Measurements from ENCODE around the gene DPYSL5. TPM values are rescaled to one million over a fixed set of nuclear protein-coding genes. Genes with fewer than 3 reads are reported as not detected.

DPYSL5 gene
- polyA plus RNA-seq, 1 donor from 2014 or later, result 111 TPM

DNA sequence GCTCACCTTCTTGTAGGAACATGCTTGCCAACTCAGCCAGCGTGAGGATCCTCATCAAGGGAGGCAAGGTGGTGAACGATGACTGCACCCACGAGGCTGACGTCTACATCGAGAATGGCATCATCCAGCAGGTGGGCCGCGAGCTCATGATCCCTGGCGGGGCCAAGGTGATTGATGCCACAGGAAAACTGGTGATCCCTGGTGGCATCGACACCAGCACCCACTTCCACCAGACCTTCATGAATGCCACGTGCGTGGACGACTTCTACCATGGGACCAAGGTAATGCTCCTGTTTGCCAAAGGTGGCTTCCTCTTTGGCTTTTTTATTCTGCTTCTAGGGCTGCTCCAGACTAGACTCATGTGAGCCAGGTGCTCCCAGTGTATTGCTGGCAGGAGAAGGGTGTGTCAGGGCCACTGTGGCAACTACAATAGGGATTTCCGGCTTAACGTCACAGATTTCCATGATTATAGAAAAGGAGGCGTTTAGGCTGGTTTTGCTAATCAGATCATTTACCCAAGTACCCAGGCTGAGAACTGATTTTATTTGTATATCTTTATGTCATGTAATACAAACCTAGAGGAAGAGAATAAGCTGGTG lies 50.6 kb downstream of the DPYSL5 start:
- Histone ChIP-seq H2AFZ (ENCODE audit: low read depth, low read length) (no peak overlapping the region), H3K27me3 (ENCODE audit: insufficient read depth, low read depth, low read length) (no peaks in the 10 kb centered on the region), H3K4me3 (ENCODE audit: low read length) (no peak overlapping the region), H3K4me2 (ENCODE audit: low read length) (no peak overlapping the region), H3K9me3 (ENCODE audit: low read length) (no peaks in the 10 kb centered on the region), H3K9me2 (ENCODE audit: insufficient read depth, low read length) (no peaks in the 10 kb centered on the region), H3K9ac (ENCODE audit: low read length) (no peak overlapping the region), H3K79me2 (replicated peaks; ENCODE audit: insufficient read depth, low read length) (peaks cover 36% of the 10 kb centered on the region), H3K27ac (ENCODE audit: low read length) (no peak overlapping the region), H3K36me3 (ENCODE audit: insufficient read depth, low read length) (peaks cover 6% of the 10 kb centered on the region), H4K20me1 (ENCODE audit: insufficient read depth) (no peaks in the 10 kb centered on the region), H3F3A (ENCODE audit: insufficient read depth, low read length, poor library complexity, severe bottlenecking) (no peaks in the 10 kb centered on the region)
- TF ChIP-seq REST (IDR thresholded peaks at IDR 0.05; ENCODE audit: borderline replicate concordance) (no peak), MXI1 (conservative IDR thresholded peaks at IDR 0.05; ENCODE audit: poor library complexity, severe bottlenecking) (no peak), EZH2 (IDR thresholded peaks at IDR 0.05; ENCODE audit: borderline replicate concordance, insufficient read depth, low read length, poor library complexity, severe bottlenecking) (no peak), TAF1 (IDR thresholded peaks at IDR 0.05; ENCODE audit: low read depth) (no peak), POLR2AphosphoS5 (IDR thresholded peaks at IDR 0.05) (no peak), EP300 (conservative IDR thresholded peaks at IDR 0.05; ENCODE audit: poor library complexity, severe bottlenecking) (no peak), RAD21 (conservative IDR thresholded peaks at IDR 0.05) (no peak), SMC3 (conservative IDR thresholded peaks at IDR 0.05; ENCODE audit: poor library complexity) (no peak)
- TF ChIP-seq, protein P1, sequence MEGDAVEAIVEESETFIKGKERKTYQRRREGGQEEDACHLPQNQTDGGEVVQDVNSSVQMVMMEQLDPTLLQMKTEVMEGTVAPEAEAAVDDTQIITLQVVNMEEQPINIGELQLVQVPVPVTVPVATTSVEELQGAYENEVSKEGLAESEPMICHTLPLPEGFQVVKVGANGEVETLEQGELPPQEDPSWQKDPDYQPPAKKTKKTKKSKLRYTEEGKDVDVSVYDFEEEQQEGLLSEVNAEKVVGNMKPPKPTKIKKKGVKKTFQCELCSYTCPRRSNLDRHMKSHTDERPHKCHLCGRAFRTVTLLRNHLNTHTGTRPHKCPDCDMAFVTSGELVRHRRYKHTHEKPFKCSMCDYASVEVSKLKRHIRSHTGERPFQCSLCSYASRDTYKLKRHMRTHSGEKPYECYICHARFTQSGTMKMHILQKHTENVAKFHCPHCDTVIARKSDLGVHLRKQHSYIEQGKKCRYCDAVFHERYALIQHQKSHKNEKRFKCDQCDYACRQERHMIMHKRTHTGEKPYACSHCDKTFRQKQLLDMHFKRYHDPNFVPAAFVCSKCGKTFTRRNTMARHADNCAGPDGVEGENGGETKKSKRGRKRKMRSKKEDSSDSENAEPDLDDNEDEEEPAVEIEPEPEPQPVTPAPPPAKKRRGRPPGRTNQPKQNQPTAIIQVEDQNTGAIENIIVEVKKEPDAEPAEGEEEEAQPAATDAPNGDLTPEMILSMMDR (IDR thresholded peaks at IDR 0.05; ENCODE audit: poor library complexity, severe bottlenecking), result no peak

GRCh38 chr2:26899500-26900164 lies 51.7 kb downstream of the DPYSL5 start:
- TF ChIP-seq RAD21 (conservative IDR thresholded peaks at IDR 0.05), result no peak
- TF ChIP-seq TAF1 (IDR thresholded peaks at IDR 0.05; ENCODE audit: low read depth), result no peak
- TF ChIP-seq SMC3 (conservative IDR thresholded peaks at IDR 0.05; ENCODE audit: poor library complexity), result no peak
- no peak for TF ChIP-seq REST (IDR thresholded peaks at IDR 0.05; ENCODE audit: borderline replicate concordance)
- TF ChIP-seq EP300 (conservative IDR thresholded peaks at IDR 0.05; ENCODE audit: poor library complexity, severe bottlenecking), result no peak
- no peak for TF ChIP-seq MXI1 (conservative IDR thresholded peaks at IDR 0.05; ENCODE audit: poor library complexity, severe bottlenecking)
- no peak for TF ChIP-seq POLR2AphosphoS5 (IDR thresholded peaks at IDR 0.05)
- TF ChIP-seq EZH2 (IDR thresholded peaks at IDR 0.05; ENCODE audit: borderline replicate concordance, insufficient read depth, low read length, poor library complexity, severe bottlenecking), result no peak
- no peaks in the 10 kb centered on the region for H3K9me3 ChIP-seq (ENCODE audit: low read length)
- H3F3A ChIP-seq (ENCODE audit: insufficient read depth, low read length, poor library complexity, severe bottlenecking), result no peaks in the 10 kb centered on the region
- H3K9ac ChIP-seq (ENCODE audit: low read length), result no peak overlapping the region
- no peak overlapping the region for H2AFZ ChIP-seq (ENCODE audit: low read depth, low read length)
- no peak overlapping the region for H3K4me3 ChIP-seq (ENCODE audit: low read length)
- H3K79me2 ChIP-seq (replicated peaks; ENCODE audit: insufficient read depth, low read length), result peaks cover 29% of the 10 kb centered on the region
- H3K27me3 ChIP-seq (ENCODE audit: insufficient read depth, low read depth, low read length), result no peaks in the 10 kb centered on the region
- no peak overlapping the region for H3K27ac ChIP-seq (ENCODE audit: low read length)
- no peaks in the 10 kb centered on the region for H3K9me2 ChIP-seq (ENCODE audit: insufficient read depth, low read length)
- H3K4me2 ChIP-seq (ENCODE audit: low read length), result no peak overlapping the region
- H3K36me3 ChIP-seq (ENCODE audit: insufficient read depth, low read length), result peaks cover 6% of the 10 kb centered on the region
- H4K20me1 ChIP-seq (ENCODE audit: insufficient read depth), result no peaks in the 10 kb centered on the region

Data from neural cell (in vitro differentiated cells).